ENCODE data around the gene BRCC3. TPM values are rescaled to one million over a fixed set of nuclear protein-coding genes. Genes with fewer than 3 reads are reported as not detected.

BRCC3 gene
- 30.3 and 32.8 TPM in 2 replicates for total RNA-seq

- intact Hi-C loops (cut with micrococcal nuclease) = loop anchor here (1.0 to 5.0 kb wide), 3 partner anchors 44 to 146 kb away; partner anchors contain the start of gene VBP1
Observed at GRCh38 chrX:155070975-155071693, at the start of gene BRCC3, which contains the start of the genes CMC4 and MTCP1. BRCC3 (plus strand) TSS chrX:155071508; CDS start chrX:155071528, 20 bp downstream. CMC4 (minus strand) TSS chrX:155071136; CDS start chrX:155064023, 7,113 bp downstream. MTCP1 (minus strand) TSS chrX:155071136; CDS start chrX:155066010, 5,126 bp downstream.

DNA sequence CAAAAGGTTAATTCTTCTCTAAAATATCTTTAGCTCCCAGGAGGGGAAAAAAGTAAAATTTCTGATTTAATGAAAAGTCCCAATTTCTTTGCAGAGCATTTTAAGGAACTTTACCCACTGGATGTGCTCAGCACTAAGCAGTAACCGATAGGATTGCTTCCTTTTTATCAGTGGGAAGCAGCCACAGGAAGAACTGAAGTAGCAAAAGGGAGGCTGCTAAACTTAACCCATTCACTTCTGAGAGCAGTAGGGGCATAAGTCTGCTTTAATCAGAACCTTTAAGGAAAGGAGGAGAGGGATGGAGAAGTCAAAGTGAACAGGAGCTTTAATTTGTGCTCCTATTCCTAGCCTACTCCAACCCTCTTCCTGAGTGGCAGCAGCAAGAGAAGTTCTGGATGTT, 48.7 kb upstream of the BRCC3 start, which contains the start of gene F8:
TSS of gene F8 (minus strand) at position 139 of the 400 bp plus-strand sequence. CDS start 171 bp downstream, outside the sequence.
- intact Hi-C loops (cut with micrococcal nuclease) = no loop called here

GRCh38 chrX:155023907-155024833, 47.1 kb upstream of the BRCC3 start:
- intact Hi-C loops (cut with micrococcal nuclease) = no loop called here

- intact Hi-C loops (cut with micrococcal nuclease) = loop anchor here (2.0 kb wide), 2 partner anchors 30 to 46 kb away; no protein-coding TSS in a partner anchor
Observed at GRCh38 chrX:155026420-155026726, 44.9 kb upstream of the BRCC3 start.

GRCh38 chrX:155026727-155027508, 44.4 kb upstream of the BRCC3 start, which contains the start of gene FUNDC2:
FUNDC2 (plus strand) TSS chrX:155026844; CDS start chrX:155026939, 95 bp downstream.
- intact Hi-C loops (cut with micrococcal nuclease) = loop anchor here (1.0 to 2.0 kb wide), 3 partner anchors 30 to 46 kb away; partner anchors contain the start of genes BRCC3, CMC4 and MTCP1

- intact Hi-C loops (cut with micrococcal nuclease) = loop anchor here (1.0 to 2.0 kb wide), 3 partner anchors 29 to 47 kb away; partner anchors contain the start of genes BRCC3, CMC4 and MTCP1
Observed at GRCh38 chrX:155027509-155028066, 43.7 kb upstream of the BRCC3 start.

DNA sequence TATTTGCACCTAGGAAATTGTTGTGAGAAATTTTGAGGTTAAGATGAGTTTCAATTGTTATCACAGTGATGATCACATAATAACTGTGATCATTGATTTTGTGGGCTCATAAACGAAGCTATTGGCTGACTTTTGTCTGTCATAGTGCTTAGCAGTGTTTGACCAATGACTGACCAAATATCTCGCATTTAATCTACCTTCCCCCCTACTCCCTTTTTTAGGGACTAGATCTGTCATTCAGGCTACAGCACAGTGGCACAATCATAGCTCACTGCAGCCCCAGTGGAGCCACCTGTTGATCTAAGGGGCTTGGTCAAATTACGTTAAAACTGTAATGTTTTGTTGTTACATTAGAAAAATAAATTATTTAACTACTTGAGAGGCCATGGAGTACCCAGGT, 43.2 kb upstream of the BRCC3 start:
- intact Hi-C loops (cut with micrococcal nuclease) = no loop called here

- intact Hi-C loops (cut with micrococcal nuclease) = no loop called here
Observed at GRCh38 chrX:155028877-155029291, 42.4 kb upstream of the BRCC3 start.

DNA sequence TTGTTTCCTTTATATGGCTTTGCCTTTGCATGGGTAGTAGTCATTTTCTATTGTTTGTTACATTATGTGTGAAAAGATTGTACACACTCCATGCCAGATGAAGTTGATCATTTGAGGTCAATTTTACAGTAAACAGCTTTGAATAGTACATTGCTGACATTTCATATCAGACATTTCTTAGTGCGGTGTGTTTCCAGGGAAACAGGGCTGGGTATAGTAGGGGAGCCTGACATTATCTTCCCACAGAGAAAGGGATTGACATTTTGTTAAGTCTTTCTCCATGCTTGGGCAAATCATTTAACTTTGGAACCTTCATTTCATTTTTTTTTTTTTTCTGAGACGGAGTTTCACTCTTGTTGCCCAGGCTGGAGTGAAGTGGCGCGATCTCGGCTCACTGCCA, 39.7 kb upstream of the BRCC3 start:
- intact Hi-C loops (cut with micrococcal nuclease) = no loop called here

- intact Hi-C loops (cut with micrococcal nuclease) = no loop called here
Observed at GRCh38 chrX:155035688-155036087, 35.6 kb upstream of the BRCC3 start.

GRCh38 chrX:155046129-155046810, 25.0 kb upstream of the BRCC3 start:
- intact Hi-C loops (cut with micrococcal nuclease) = no loop called here

- intact Hi-C loops (cut with micrococcal nuclease) = no loop called here
Observed at GRCh38 chrX:155046811-155047528, 24.3 kb upstream of the BRCC3 start.

DNA sequence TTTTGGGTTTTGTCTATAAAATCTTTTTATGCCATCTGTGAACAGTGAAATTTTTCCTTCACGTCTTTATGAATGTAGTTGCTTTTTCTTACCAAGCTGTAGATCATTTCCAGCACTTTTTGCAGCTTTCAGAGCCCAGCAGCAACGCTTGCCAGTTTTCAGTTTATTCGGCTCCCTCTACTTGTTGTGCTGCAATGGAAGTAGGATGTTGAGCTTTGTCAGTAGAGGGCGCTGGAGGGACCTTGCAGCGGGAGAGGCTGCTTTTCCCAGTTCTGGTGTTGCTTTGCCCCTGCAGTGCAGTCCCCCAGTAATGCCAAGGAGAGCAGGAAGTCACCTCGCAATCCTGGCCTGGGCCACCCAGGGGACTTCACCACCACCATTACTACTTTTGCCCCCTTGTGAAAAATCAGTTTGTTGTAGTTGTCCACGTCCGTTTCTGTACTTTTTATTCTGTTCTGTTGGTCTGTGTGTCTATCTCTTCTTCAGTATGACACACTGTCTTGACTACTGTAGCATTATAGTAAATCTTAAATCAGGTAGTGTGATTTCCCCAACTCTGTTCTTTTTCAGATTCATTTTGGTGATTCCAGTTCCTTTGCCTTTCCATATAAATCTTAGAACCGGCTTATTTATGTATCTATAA, 22.2 kb upstream of the BRCC3 start:
- intact Hi-C loops (cut with micrococcal nuclease) = loop anchor here (2.0 kb wide), 1 partner anchor 68 kb away; no protein-coding TSS in a partner anchor

DNA sequence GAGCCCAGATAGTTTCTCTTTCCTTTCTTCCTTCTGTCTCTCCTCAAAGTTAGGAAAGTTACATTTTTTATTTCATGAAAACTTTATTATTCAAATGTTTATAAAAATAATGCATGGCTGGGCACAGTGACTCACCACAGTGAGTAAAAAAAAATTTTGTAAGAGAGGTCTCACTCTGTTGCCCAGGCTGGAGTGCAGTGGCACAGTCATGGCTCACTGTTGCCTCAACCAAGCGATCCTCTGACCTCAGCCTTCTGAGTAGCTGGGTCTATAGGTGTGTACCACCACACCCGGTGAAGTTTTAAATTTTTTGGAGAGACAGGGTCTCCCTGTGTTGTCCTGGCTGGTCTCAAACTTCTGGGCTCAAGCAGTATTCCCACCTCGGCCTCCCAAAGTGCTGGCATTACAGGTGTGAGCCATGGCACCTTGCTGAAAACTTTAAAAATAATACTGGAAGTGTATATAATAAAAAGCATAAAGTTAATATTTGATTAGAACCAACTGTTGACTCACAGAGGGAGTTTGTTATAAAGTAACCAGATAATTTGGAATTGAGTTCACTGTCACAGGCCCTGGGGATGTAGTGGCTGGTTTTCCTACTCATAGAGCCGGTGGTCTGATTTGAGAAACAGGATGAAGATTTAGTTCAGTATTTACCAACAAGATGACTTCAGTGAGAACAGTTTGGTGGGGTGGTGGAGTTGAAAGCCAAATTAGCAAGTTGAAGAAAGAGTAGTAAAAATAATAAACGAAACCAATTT, 18.4 kb upstream of the BRCC3 start:
- intact Hi-C loops (cut with micrococcal nuclease) = no loop called here

- intact Hi-C loops (cut with micrococcal nuclease) = no loop called here
Observed at GRCh38 chrX:155053656-155054055, 17.7 kb upstream of the BRCC3 start.

- intact Hi-C loops (cut with micrococcal nuclease) = no loop called here
Observed at GRCh38 chrX:155054255-155054654, 17.1 kb upstream of the BRCC3 start.

DNA sequence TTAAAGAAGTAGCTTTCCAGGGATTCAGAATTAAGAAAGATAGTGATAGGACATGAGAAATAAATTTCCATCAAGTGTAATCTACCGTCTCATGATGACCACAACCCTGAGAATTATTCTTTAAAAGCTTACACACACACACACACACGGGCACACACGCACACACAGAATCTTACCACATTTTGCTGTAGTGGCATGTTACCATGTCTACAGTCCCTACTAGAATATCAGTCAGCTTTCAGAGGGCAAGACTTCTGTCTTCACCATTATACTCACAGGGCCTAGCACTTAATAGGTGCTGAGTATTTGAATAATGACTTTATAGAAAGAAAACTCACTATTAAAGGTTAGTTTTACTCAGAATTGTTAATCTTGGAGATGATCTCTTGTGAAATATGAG, 15.8 kb upstream of the BRCC3 start:
- intact Hi-C loops (cut with micrococcal nuclease) = no loop called here

- intact Hi-C loops (cut with micrococcal nuclease) = loop anchor here (2.0 kb wide), 2 partner anchors 30 to 138 kb away; partner anchors contain the start of gene FUNDC2
Observed at GRCh38 chrX:155056471-155056870, 14.8 kb upstream of the BRCC3 start.
